H9 (cell line): ENCODE measurements around the gene NR0B2. TPM values are rescaled to one million over a fixed set of nuclear protein-coding genes. Genes with fewer than 3 reads are reported as not detected.

Experiments
- DNase-seq: peaks from one replicate; pipeline ENCODE4 v3.0.0-alpha.2; 2017
- H2AFZ ChIP-seq: one replicate; pipeline ENCODE4 v1.6.1; 2013; ENCODE audit warnings: mild to moderate bottlenecking, low read length, control low read depth, moderate library complexity
- H2AK5ac ChIP-seq: 2 replicates; pipeline ENCODE4 v1.6.1; 2013; ENCODE audit warnings: low read length, control low read depth, mixed read lengths; ENCODE audit not compliant: insufficient read length
- H2BK120ac ChIP-seq: one replicate; pipeline ENCODE4 v1.6.1; 2013; ENCODE audit warnings: low read depth, mild to moderate bottlenecking, low read length, control low read depth, inconsistent platforms; ENCODE audit not compliant: poor library complexity, severe bottlenecking
- H2BK12ac ChIP-seq: 2 replicates; pipeline ENCODE4 v1.6.1; 2013; ENCODE audit warnings: low read length, control low read depth, mixed read lengths, low read depth; ENCODE audit not compliant: insufficient read length
- H2BK15ac ChIP-seq: 2 replicates; pipeline ENCODE4 v1.6.1; 2013; ENCODE audit warnings: low read depth, low read length, control low read depth
- H2BK20ac ChIP-seq: one replicate; pipeline ENCODE4 v1.6.1; 2013; ENCODE audit warnings: low read depth, mild to moderate bottlenecking, low read length, control low read depth, inconsistent platforms; ENCODE audit not compliant: poor library complexity, severe bottlenecking
- H2BK5ac ChIP-seq: 2 replicates; pipeline ENCODE4 v1.6.1; 2013; ENCODE audit warnings: low read length, control low read depth, mixed read lengths; ENCODE audit not compliant: insufficient read length
- H3K14ac ChIP-seq: 2 replicates; pipeline ENCODE4 v1.6.1; 2013; ENCODE audit warnings: low read length, control low read depth; ENCODE audit not compliant: insufficient read depth
- H3K18ac ChIP-seq: 2 replicates; pipeline ENCODE4 v1.6.1; 2013; ENCODE audit warnings: low read depth, mild to moderate bottlenecking, mixed read lengths, low read length, control low read depth; ENCODE audit not compliant: insufficient read length
- H3K23ac ChIP-seq: 2 replicates; pipeline ENCODE4 v1.6.1; 2013; ENCODE audit warnings: low read length, control low read depth, mixed read lengths, low read depth; ENCODE audit not compliant: insufficient read length
- H3K23me2 ChIP-seq: 2 replicates; pipeline ENCODE4 v1.6.1; 2013; ENCODE audit warnings: low read depth, mild to moderate bottlenecking, mixed read lengths, low read length, control low read depth; ENCODE audit not compliant: insufficient read length, poor library complexity, severe bottlenecking
- H3K27ac ChIP-seq: 2 replicates; pipeline ENCODE4 v1.5.1; 2013; ENCODE audit warnings: low read length, control low read depth, mixed read lengths, low read depth; ENCODE audit not compliant: insufficient read length
- H3K27me3 ChIP-seq: 2 replicates; pipeline ENCODE4 v1.6.1; 2013; ENCODE audit warnings: low read length, control low read depth, inconsistent platforms; ENCODE audit not compliant: insufficient read depth
- H3K4ac ChIP-seq: 2 replicates; pipeline ENCODE4 v1.6.1; 2013; ENCODE audit warnings: low read depth, mild to moderate bottlenecking, control low read depth, inconsistent platforms, low read length, moderate library complexity
- H3K4me1 ChIP-seq: 2 replicates; pipeline ENCODE4 v1.6.1; 2013; ENCODE audit warnings: low read length, control low read depth, inconsistent platforms; ENCODE audit not compliant: insufficient read depth
- H3K4me2 ChIP-seq: 2 replicates; pipeline ENCODE4 v1.6.1; 2013; ENCODE audit warnings: low read length, control low read depth, mixed read lengths; ENCODE audit not compliant: insufficient read length, insufficient read depth
- H3K56ac ChIP-seq: 2 replicates; pipeline ENCODE4 v1.6.1; 2013; ENCODE audit warnings: low read depth, mild to moderate bottlenecking, mixed read lengths, low read length, control low read depth; ENCODE audit not compliant: insufficient read length
- H3K79me1 ChIP-seq: 2 replicates; pipeline ENCODE4 v1.6.1; 2013; ENCODE audit warnings: low read depth, mild to moderate bottlenecking, moderate library complexity, low read length, control low read depth, inconsistent platforms; ENCODE audit not compliant: insufficient read depth, poor library complexity, severe bottlenecking
- H3K79me2 ChIP-seq: 2 replicates; pipeline ENCODE4 v1.6.1; 2013; ENCODE audit warnings: low read length, control low read depth, inconsistent platforms; ENCODE audit not compliant: insufficient read depth
- H3K9ac ChIP-seq: 2 replicates; pipeline ENCODE4 v1.6.1; 2013; ENCODE audit warnings: low read length, control low read depth, mixed read lengths; ENCODE audit not compliant: insufficient read length; ENCODE audit errors: extremely low read depth
- H3K9me3 ChIP-seq: one replicate; pipeline ENCODE4 v1.6.1; 2013; ENCODE audit warnings: low read depth, low read length, inconsistent platforms; ENCODE audit not compliant: control insufficient read depth
- H3T11ph ChIP-seq: one replicate; pipeline ENCODE4 v1.6.1; 2013; ENCODE audit warnings: mild to moderate bottlenecking, low read length, control low read depth, inconsistent platforms
- H4K20me1 ChIP-seq: one replicate; pipeline ENCODE4 v1.6.1; 2013; ENCODE audit not compliant: control insufficient read depth, insufficient read length, insufficient read depth
- H4K5ac ChIP-seq: 2 replicates; pipeline ENCODE4 v1.6.1; 2013; ENCODE audit warnings: low read depth, mild to moderate bottlenecking, mixed read lengths, low read length, control low read depth; ENCODE audit not compliant: insufficient read length
- H4K8ac ChIP-seq: replicated peaks from 2 replicates; pipeline ENCODE4 v1.6.1; 2013; ENCODE audit warnings: low read length, control low read depth, mixed read lengths, low read depth; ENCODE audit not compliant: insufficient read length
- H4K91ac ChIP-seq: 2 replicates; pipeline ENCODE4 v1.6.1; 2013; ENCODE audit warnings: low read depth, mild to moderate bottlenecking, moderate library complexity, mixed read lengths, low read length, control low read depth; ENCODE audit not compliant: insufficient read length
- H3K27ac Mint-ChIP-seq, 3 experiments: 2 replicates in 2 of 3; 3 replicates in 1 of 3; pipeline ENCODE4 v1.8.0; 2020 to 2021; ENCODE audit warnings: mixed read lengths in 3 of 3, mild to moderate bottlenecking in 1 of 3, moderate library complexity in 1 of 3
- H3K27me3 Mint-ChIP-seq: 2 replicates; pipeline ENCODE4 v1.8.0; 2021; ENCODE audit warnings: low read depth, mild to moderate bottlenecking, moderate library complexity, mixed read lengths
- H3K36me3 Mint-ChIP-seq, 3 experiments: 2 replicates in 2 of 3; 3 replicates in 1 of 3; pipeline ENCODE4 v1.8.0; 2020 to 2021; ENCODE audit warnings: low read depth in 3 of 3, mixed read lengths in 3 of 3; ENCODE audit not compliant: insufficient read depth in 1 of 3
- H3K4me1 Mint-ChIP-seq, 2 experiments: 2 replicates each; pipeline ENCODE4 v1.8.0; 2020; ENCODE audit warnings: mixed read lengths in 2 of 2
- H3K4me3 Mint-ChIP-seq, 2 experiments: 2 replicates in 1 of 2; 3 replicates in 1 of 2; pipeline ENCODE4 v1.8.0; 2020 to 2021; ENCODE audit warnings: mild to moderate bottlenecking in 2 of 2, mixed read lengths in 2 of 2, moderate library complexity in 1 of 2
- H3K9me3 Mint-ChIP-seq, 2 experiments: 2 replicates in 1 of 2; 3 replicates in 1 of 2; pipeline ENCODE4 v1.8.0; 2020; ENCODE audit warnings: mild to moderate bottlenecking in 2 of 2, mixed read lengths in 2 of 2, moderate library complexity in 1 of 2
- WGBS: extraction: QIAGEN DNeasy Blood & Tissue Kit; methylation state at CpG from one replicate; pipeline ENCODE4 v1.1.7; 2013; ENCODE audit warnings: missing lambda C conversion rate, low lambda C conversion rate, mixed read lengths; ENCODE audit not compliant: insufficient read length; ENCODE audit errors: extremely low coverage; 5-methylcytosine and 5-hydroxymethylcytosine counted together
- total RNA-seq: library from RNA; stranded (reverse); gene quantifications from 2 replicates; pipeline ENCODE4 v1.2.1, GENCODE V29; 2021
- TF ChIP-seq, protein P1 (sequence below): fragments of 200-600 bp; sonication (generic); conservative IDR thresholded peaks from 3 replicates; pipeline ENCODE4 v1.8.0; 2021; ENCODE audit warnings: antibody characterized with exemption, mild to moderate bottlenecking

NR0B2 gene
- total RNA-seq, 1 experiment from 2014 or later = not detected

DNA sequence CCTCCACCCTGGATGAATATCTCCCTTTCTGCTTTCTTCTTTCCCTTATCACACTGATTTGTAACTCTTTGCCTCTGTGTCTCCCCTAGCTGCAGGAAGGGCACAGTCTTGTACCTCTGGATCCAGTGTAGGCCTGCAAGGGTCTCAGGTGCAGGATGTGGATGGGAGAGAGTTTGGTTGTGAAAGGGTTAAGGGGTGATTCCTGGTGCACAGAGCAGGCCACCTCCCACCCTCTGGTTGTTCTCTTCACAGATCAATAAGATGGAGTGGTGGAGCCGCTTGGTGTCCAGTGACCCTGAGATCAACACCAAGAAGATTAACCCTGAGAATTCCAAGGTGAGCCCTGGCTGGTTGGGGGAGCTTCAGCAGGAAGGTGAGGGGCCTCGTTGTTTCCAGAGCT is 31.4 kb upstream of the NR0B2 start:
- Histone ChIP-seq H3T11ph (no peak overlapping the region), H3K4me2 (no peak overlapping the region), H2BK5ac (no peak overlapping the region), H4K5ac (no peak overlapping the region), H3K79me2 (no peaks in the 10 kb centered on the region), H2BK12ac (no peak overlapping the region), H3K14ac (no peak overlapping the region), H3K23ac (no peak overlapping the region), H3K27me3 (no peaks in the 10 kb centered on the region), H3K27ac (no peak overlapping the region), H2BK20ac (no peak overlapping the region), H3K4ac (no peak overlapping the region), H4K20me1 (no peaks in the 10 kb centered on the region), H3K23me2 (no peaks in the 10 kb centered on the region), H4K8ac (no peak overlapping the region), H2AFZ (no peak overlapping the region), H4K91ac (no peak overlapping the region), H2BK120ac (no peak overlapping the region), H3K79me1 (no peaks in the 10 kb centered on the region), H2BK15ac (no peak overlapping the region), H3K4me1 (no peaks in the 10 kb centered on the region), H2AK5ac (no peak overlapping the region), H3K56ac (no peak overlapping the region), H3K9ac (no peak overlapping the region), H3K9me3 (no peaks in the 10 kb centered on the region), H3K18ac (no peak overlapping the region)
- no peak for DNase-seq
- H3K4me3 Mint-ChIP-seq = no peak overlapping the region
- H3K27me3 Mint-ChIP-seq = no peaks in the 10 kb centered on the region
- TF ChIP-seq, protein P1, sequence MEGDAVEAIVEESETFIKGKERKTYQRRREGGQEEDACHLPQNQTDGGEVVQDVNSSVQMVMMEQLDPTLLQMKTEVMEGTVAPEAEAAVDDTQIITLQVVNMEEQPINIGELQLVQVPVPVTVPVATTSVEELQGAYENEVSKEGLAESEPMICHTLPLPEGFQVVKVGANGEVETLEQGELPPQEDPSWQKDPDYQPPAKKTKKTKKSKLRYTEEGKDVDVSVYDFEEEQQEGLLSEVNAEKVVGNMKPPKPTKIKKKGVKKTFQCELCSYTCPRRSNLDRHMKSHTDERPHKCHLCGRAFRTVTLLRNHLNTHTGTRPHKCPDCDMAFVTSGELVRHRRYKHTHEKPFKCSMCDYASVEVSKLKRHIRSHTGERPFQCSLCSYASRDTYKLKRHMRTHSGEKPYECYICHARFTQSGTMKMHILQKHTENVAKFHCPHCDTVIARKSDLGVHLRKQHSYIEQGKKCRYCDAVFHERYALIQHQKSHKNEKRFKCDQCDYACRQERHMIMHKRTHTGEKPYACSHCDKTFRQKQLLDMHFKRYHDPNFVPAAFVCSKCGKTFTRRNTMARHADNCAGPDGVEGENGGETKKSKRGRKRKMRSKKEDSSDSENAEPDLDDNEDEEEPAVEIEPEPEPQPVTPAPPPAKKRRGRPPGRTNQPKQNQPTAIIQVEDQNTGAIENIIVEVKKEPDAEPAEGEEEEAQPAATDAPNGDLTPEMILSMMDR = no peak
- no peaks in the 10 kb centered on the region for H3K4me1 Mint-ChIP-seq
- H3K27ac Mint-ChIP-seq = 0 out of 7 replicates have a peak overlapping the region, but pooled peaks of 1 of the 3 experiments have one; percentile 12
- WGBS = no CpG with 5 or more reads among the region's 2 CpGs
- H3K36me3 Mint-ChIP-seq = peaks cover 42 to 81% (median 64%) of the 10 kb centered on the region in 3 experiments; a peak in 6 of 7 replicates
- H3K9me3 Mint-ChIP-seq = no peaks in the 10 kb centered on the region
